ENCODE results near the gene NLRC3. TPM values are rescaled to one million over a fixed set of nuclear protein-coding genes. Genes with fewer than 3 reads are reported as not detected.

NLRC3 gene
- total RNA-seq, 1 donor from 2014 or later = 0.04 TPM

- Histone ChIP-seq H3K36me3 (ENCODE audit: control insufficient read depth, insufficient read depth, low read length) (no peaks in the 10 kb centered on the region), H3K27me3 (ENCODE audit: control insufficient read depth, insufficient read depth, low read length) (no peaks in the 10 kb centered on the region), H3K4me3 (ENCODE audit: low read depth, low read length) (no peak overlapping the region)
- TF ChIP-seq, protein P1, sequence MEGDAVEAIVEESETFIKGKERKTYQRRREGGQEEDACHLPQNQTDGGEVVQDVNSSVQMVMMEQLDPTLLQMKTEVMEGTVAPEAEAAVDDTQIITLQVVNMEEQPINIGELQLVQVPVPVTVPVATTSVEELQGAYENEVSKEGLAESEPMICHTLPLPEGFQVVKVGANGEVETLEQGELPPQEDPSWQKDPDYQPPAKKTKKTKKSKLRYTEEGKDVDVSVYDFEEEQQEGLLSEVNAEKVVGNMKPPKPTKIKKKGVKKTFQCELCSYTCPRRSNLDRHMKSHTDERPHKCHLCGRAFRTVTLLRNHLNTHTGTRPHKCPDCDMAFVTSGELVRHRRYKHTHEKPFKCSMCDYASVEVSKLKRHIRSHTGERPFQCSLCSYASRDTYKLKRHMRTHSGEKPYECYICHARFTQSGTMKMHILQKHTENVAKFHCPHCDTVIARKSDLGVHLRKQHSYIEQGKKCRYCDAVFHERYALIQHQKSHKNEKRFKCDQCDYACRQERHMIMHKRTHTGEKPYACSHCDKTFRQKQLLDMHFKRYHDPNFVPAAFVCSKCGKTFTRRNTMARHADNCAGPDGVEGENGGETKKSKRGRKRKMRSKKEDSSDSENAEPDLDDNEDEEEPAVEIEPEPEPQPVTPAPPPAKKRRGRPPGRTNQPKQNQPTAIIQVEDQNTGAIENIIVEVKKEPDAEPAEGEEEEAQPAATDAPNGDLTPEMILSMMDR (IDR thresholded peaks at IDR 0.05; ENCODE audit: insufficient read depth, low read length, poor library complexity, severe bottlenecking) = no peak
- DNase-seq (ENCODE audit: low read depth) = no peak
These were observed 18.4 kb upstream of the NLRC3 start for GRCh38 chr16:3595521-3596021.

DNA sequence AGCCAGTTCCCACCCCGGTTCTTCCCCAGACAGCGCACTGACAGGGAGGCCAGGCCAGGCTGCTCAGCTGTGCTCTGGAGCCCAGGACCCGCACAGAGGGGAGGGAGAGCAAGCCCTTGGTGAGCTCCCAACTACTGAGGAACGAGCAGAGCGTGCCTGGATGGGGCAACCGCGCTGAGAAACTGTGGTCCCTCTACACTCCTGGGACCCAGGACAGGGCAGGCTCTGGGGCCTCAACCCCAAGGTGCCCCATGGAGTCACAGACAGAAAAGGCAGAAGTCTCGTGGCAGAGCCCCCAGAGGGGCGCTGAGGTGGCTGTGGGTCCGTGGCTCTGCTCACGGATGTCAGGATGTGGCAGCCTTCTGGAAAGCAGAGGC, 17.9 kb upstream of the NLRC3 start:
- H3K27me3 ChIP-seq (ENCODE audit: control insufficient read depth, insufficient read depth, low read length) = no peaks in the 10 kb centered on the region
- TF ChIP-seq, protein P1 (IDR thresholded peaks at IDR 0.05; ENCODE audit: insufficient read depth, low read length, poor library complexity, severe bottlenecking) = no peak
- no peaks in the 10 kb centered on the region for H3K36me3 ChIP-seq (ENCODE audit: control insufficient read depth, insufficient read depth, low read length)
- H3K4me3 ChIP-seq (ENCODE audit: low read depth, low read length) = no peak overlapping the region
- DNase-seq (ENCODE audit: low read depth) = no peak

GRCh38 chr16:3594316-3595109, 17.3 kb upstream of the NLRC3 start:
- H3K4me3 ChIP-seq (ENCODE audit: low read depth, low read length) = no peak overlapping the region

GRCh38 chr16:3592559-3592958, 15.4 kb upstream of the NLRC3 start:
- no peak for DNase-seq (ENCODE audit: low read depth)

More at GRCh38 chr16:3594316-3595109, 17.3 kb upstream of the NLRC3 start:
- Histone ChIP-seq H3K27me3 (ENCODE audit: control insufficient read depth, insufficient read depth, low read length) (no peaks in the 10 kb centered on the region), H3K36me3 (ENCODE audit: control insufficient read depth, insufficient read depth, low read length) (no peaks in the 10 kb centered on the region)
- TF ChIP-seq, protein P1 (IDR thresholded peaks at IDR 0.05; ENCODE audit: insufficient read depth, low read length, poor library complexity, severe bottlenecking) = no peak
- DNase-seq (ENCODE audit: low read depth) = no peak

GRCh38 chr16:3591991-3592390, 14.8 kb upstream of the NLRC3 start:
- TF ChIP-seq, protein P1 (IDR thresholded peaks at IDR 0.05; ENCODE audit: insufficient read depth, low read length, poor library complexity, severe bottlenecking) = no peak
- no peak for DNase-seq (ENCODE audit: low read depth)
- Histone ChIP-seq H3K4me3 (ENCODE audit: low read depth, low read length) (no peak overlapping the region), H3K36me3 (ENCODE audit: control insufficient read depth, insufficient read depth, low read length) (no peaks in the 10 kb centered on the region), H3K27me3 (ENCODE audit: control insufficient read depth, insufficient read depth, low read length) (no peaks in the 10 kb centered on the region)

More at GRCh38 chr16:3592559-3592958, 15.4 kb upstream of the NLRC3 start:
- H3K4me3 ChIP-seq (ENCODE audit: low read depth, low read length) = no peak overlapping the region
- H3K27me3 ChIP-seq (ENCODE audit: control insufficient read depth, insufficient read depth, low read length) = no peaks in the 10 kb centered on the region
- no peaks in the 10 kb centered on the region for H3K36me3 ChIP-seq (ENCODE audit: control insufficient read depth, insufficient read depth, low read length)
- TF ChIP-seq, protein P1 (IDR thresholded peaks at IDR 0.05; ENCODE audit: insufficient read depth, low read length, poor library complexity, severe bottlenecking) = no peak

Data from kidney epithelial cell (primary cell).